GM18868 (cell line): ENCODE results near the gene CYB561A3.
A peak's percentile ranks its signal among the peaks of the same experiment; 100 is the strongest.
"Not testable (repeated sequence)": the region's sequence is repeated elsewhere in the genome, so short reads cannot be mapped to it uniquely, and the experiment has no call there.

ENCODE experiments used
- ATAC-seq: cut with Tn5 transposase; IDR thresholded peaks from one replicate; pipeline ENCODE4 v1.9.1; 2021; ENCODE audit warnings: mild to moderate bottlenecking, moderate library complexity; ENCODE audit not compliant: unreplicated experiment

Gene CYB561A3, protein sequence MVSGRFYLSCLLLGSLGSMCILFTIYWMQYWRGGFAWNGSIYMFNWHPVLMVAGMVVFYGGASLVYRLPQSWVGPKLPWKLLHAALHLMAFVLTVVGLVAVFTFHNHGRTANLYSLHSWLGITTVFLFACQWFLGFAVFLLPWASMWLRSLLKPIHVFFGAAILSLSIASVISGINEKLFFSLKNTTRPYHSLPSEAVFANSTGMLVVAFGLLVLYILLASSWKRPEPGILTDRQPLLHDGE

DNA sequence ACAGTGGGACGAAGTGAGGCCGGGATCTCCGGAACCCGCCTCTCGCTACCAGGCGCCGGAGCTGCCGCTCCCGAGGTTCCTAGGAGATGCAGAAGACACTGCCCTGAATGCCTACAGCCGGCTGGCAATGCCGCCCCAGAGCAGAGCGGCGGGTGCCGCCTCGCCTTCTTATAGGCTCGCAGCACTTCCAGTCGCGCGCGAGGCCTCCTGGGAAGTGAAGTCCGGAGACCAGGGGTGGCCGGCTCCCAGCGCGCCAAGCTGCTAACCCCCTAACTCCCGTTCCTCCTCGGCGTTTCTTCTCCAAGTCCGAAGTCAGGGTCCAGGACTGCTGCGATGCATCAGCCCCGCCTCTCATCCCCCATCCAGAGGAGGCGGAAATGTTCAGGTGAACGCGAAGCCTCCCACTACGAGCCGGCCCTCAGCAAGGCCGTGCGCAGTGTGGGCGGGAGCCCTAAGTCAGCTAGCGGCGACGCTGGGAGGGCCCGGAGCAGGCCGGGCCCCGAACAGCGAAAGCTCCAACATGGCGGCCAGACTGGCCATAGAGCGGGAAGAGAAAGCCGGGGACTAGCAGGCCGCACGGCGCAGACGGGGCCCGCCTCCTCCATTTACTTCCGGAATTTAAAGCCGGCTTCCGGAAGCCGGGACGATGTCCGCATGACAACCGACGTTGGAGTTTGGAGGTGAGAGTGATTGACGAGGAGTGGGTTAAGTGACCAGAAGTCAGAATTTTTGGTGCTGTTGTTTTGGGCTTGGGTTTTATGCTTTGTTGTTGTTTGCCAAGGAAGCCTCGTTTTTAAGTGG lies at the start of gene CYB561A3, which contains the start of gene TMEM138:
Gene CYB561A3, minus strand, starts transcription at position 142 of the 801 bp plus-strand sequence. CDS start 5,169 bp downstream, outside the sequence.
Gene TMEM138, plus strand, starts transcription at position 634 of the 801 bp plus-strand sequence. CDS start 2,017 bp downstream, outside the sequence.
- peak; percentile 78 for ATAC-seq

- ATAC-seq: no peak
Measured at GRCh38 chr11:61406991-61407728, 45.5 kb upstream of the CYB561A3 start.

DNA sequence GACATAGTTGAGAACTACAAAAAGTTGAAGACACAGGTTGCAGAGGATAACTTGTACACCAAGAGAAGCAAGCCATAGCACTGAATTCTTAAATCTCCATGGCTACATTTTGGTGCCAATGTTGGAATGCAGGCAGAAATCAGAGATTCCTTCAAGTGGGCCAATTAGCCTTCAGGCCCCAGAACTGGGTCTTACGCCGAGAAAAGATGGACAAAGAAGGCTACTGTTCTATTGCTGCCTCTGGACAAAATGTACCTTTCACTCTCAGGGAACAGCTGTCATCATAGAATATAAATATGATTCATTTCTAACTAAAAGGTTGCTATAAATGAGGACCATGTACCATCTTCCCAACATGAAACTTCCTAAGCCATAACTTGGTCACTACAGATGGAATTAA lies 44.4 kb upstream of the CYB561A3 start:
- ATAC-seq: no peak

GRCh38 chr11:61404641-61405040 lies 43.0 kb upstream of the CYB561A3 start:
- ATAC-seq: no peak

DNA sequence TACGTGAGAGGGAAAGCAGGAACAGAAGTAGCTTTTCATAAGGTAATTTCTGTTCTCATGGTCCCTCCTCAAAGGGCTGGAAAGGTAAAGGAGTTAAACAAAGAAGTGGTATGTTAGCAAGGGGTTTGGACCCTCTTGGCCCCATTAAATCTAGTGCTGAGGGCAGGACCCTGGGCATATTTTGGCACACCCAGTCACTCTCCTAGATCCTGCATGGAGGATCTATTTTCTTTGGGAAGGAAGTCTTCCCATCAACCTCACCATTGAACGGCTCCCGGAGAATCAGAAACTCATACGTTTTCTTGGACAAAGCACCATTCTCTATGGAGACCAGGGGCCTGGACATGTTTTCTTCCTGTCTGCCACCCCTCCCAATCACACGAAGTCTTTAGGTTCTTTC lies 42.4 kb upstream of the CYB561A3 start:
- no peak for ATAC-seq

- no peak for ATAC-seq
Measured at GRCh38 chr11:61403658-61404057, 42.0 kb upstream of the CYB561A3 start.

- no peak for ATAC-seq
Measured at GRCh38 chr11:61401573-61401972, 39.9 kb upstream of the CYB561A3 start.

GRCh38 chr11:61401173-61401572 lies 39.5 kb upstream of the CYB561A3 start:
- no peak for ATAC-seq

DNA sequence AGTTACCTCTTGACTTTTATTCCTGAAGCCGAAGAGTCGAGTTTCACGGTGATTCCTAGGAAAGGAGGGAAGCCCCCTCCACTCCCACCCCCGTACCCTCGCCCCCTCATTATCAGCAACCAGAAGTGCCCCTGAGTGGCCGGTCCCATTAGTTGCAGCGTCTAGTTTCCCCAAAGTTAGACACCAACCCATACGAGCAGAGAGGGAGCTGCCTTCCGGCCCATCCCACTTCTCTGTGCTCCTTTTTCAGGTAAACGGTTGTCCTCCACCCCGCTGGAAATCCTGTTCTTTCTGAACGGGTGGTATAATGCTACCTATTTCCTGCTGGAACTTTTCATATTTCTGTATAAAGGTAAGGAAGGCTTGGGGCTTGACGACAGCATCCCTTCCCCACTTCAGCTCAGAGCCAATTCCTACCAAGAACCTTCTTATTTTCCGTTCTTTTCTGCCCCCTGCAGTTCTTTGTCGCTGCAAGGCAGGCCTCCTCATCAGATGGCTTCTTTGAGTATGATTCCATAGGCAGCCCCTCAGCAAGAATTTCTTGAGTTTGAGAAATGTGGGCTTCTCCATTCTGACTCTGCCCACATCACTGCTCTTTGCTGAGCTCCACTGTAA lies 31.4 kb upstream of the CYB561A3 start:
- ATAC-seq: no peak

GRCh38 chr11:61390161-61390560 lies 28.5 kb upstream of the CYB561A3 start:
- no peak for ATAC-seq

GRCh38 chr11:61384271-61385242 lies 22.9 kb upstream of the CYB561A3 start:
- ATAC-seq: no peak

- not testable (repeated sequence) for ATAC-seq
Measured at GRCh38 chr11:61383859-61384258, 22.2 kb upstream of the CYB561A3 start.

GRCh38 chr11:61380884-61381283 lies 19.2 kb upstream of the CYB561A3 start:
- no peak for ATAC-seq

- ATAC-seq: no peak
Measured at GRCh38 chr11:61378713-61379313, 17.1 kb upstream of the CYB561A3 start.

- ATAC-seq: no peak
Measured at GRCh38 chr11:61377461-61378160, 15.9 kb upstream of the CYB561A3 start.

DNA sequence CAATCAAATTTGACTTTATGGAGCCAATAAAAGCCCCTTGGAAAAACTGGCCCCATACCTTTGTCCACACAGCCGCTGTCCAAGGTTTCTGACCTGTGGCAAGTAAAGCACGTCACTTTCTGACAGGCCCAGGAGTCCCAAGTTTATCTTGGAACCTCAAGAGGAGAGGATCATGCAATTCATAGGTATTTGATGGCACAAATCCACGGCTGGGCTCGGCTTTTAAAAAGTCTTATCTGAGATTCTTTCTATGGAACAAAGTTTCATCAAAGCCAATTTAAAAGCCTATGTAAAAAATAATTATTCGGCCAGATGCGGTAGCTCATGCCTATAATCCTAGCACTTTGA lies 14.1 kb upstream of the CYB561A3 start:
- no peak for ATAC-seq

- ATAC-seq: no peak
Measured at GRCh38 chr11:61372659-61373420, 11.2 kb upstream of the CYB561A3 start.

DNA sequence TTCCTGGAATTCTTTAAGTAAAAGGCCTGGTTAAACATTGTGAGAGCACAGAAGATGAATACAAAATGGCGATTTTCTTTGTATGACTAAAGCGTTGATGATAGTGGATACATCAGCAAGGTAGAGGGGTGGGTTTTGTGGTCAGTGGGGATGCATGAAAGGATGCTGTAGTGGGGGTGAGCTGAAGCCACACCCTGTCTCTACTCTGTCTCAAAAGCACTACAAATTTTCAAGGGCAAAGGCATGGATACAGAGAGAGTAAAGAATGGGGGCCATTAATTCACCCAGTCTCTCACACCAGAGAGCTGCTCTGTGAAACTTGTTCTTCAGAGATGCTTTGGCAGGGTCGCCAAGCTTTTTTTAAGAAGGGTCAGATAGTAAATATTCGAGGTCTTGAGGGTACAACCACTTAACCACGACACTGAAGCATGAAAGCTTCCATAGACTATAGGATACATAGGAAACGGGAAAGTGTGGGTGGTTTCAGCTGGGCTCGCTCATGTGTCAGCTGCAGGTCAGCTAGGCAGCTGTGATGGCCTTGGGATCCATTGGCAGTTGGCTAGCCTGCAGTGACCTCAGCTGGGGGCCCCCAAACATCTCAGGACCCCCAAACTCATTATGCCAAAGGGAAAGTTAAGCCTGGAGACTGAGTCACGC lies 8.8 kb upstream of the CYB561A3 start:
- no peak for ATAC-seq
